HL-60 (cell line): ENCODE results near the gene CMTM1.
"Not testable (repeated sequence)": the region's sequence is repeated elsewhere in the genome, so short reads cannot be mapped to it uniquely, and the experiment has no call there.

Source experiments
- DNase-seq, 2 experiments: peaks; one replicate each; pipeline ENCODE4 v3.0.0-alpha.2; 2010 to 2020; ENCODE audit warnings: low read depth in 1 of 2, low spot score in 1 of 2
- H3K27ac ChIP-seq: fragments of 250-450 bp; sonication (Bioruptor Pico); replicated peaks from 2 replicates; pipeline ENCODE4 v1.5.1; 2020; ENCODE audit warnings: mild to moderate bottlenecking, moderate library complexity
- H3K27me3 ChIP-seq: fragments of 250-450 bp; sonication (Bioruptor Pico); 2 replicates; pipeline ENCODE4 v1.5.1; 2021; ENCODE audit warnings: mild to moderate bottlenecking, moderate library complexity; ENCODE audit not compliant: insufficient read depth, poor library complexity, severe bottlenecking
- H3K4me3 ChIP-seq: replicated peaks from 2 replicates; pipeline ENCODE4 v1.5.1; 2011; ENCODE audit warnings: mild to moderate bottlenecking, control low read depth, low read length; ENCODE audit not compliant: insufficient read depth
- GABPA ChIP-seq: IDR thresholded peaks from 2 replicates; pipeline ENCODE4 v1.6.1; 2012; ENCODE audit warnings: low read depth
- POLR2AphosphoS5 ChIP-seq: IDR thresholded peaks from 2 replicates; pipeline ENCODE4 v1.6.1; 2012; ENCODE audit warnings: low read depth
- SPI1 ChIP-seq: IDR thresholded peaks from 2 replicates; pipeline ENCODE4 v1.6.1; 2012; ENCODE audit warnings: low read depth, mild to moderate bottlenecking, borderline replicate concordance
- TF ChIP-seq, protein P1 (sequence below): IDR thresholded peaks from one replicate; pipeline ENCODE4 v1.5.1; 2011; ENCODE audit warnings: low read length, control low read depth, inconsistent platforms; ENCODE audit not compliant: insufficient read depth
- TF ChIP-seq, protein P2 (sequence below): IDR thresholded peaks from 2 replicates; pipeline ENCODE4 v1.6.1; 2012; ENCODE audit warnings: low read depth; ENCODE audit not compliant: insufficient replicate concordance

Gene CMTM1

DNA sequence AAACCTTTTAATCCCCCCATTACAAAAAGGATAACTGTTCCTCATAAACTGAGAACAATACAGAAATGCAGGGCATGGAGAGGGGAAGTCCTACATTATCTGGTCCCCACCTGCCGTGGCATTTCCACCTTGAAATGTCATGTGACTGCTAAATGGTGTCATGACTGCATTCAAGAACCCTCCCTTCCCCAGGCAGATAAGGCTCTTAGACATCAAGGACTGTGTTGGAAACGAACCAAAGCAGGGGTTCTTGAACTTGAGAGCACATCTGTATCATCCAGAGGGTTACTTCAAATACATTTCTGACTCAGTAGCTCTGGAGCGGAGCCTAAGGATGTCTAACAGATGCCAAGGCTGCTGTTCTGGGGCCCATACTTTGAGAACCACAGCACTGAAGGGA, 56.6 kb downstream of the CMTM1 start:
- DNase-seq = no peak
- Histone ChIP-seq H3K27ac (no peak overlapping the region), H3K27me3 (no peaks in the 10 kb centered on the region), H3K4me3 (no peak overlapping the region)
- TF ChIP-seq POLR2AphosphoS5 = no peak
- TF ChIP-seq GABPA = no peak
- TF ChIP-seq, protein P1, sequence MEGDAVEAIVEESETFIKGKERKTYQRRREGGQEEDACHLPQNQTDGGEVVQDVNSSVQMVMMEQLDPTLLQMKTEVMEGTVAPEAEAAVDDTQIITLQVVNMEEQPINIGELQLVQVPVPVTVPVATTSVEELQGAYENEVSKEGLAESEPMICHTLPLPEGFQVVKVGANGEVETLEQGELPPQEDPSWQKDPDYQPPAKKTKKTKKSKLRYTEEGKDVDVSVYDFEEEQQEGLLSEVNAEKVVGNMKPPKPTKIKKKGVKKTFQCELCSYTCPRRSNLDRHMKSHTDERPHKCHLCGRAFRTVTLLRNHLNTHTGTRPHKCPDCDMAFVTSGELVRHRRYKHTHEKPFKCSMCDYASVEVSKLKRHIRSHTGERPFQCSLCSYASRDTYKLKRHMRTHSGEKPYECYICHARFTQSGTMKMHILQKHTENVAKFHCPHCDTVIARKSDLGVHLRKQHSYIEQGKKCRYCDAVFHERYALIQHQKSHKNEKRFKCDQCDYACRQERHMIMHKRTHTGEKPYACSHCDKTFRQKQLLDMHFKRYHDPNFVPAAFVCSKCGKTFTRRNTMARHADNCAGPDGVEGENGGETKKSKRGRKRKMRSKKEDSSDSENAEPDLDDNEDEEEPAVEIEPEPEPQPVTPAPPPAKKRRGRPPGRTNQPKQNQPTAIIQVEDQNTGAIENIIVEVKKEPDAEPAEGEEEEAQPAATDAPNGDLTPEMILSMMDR = no peak
- TF ChIP-seq SPI1 = no peak
- TF ChIP-seq, protein P2, sequence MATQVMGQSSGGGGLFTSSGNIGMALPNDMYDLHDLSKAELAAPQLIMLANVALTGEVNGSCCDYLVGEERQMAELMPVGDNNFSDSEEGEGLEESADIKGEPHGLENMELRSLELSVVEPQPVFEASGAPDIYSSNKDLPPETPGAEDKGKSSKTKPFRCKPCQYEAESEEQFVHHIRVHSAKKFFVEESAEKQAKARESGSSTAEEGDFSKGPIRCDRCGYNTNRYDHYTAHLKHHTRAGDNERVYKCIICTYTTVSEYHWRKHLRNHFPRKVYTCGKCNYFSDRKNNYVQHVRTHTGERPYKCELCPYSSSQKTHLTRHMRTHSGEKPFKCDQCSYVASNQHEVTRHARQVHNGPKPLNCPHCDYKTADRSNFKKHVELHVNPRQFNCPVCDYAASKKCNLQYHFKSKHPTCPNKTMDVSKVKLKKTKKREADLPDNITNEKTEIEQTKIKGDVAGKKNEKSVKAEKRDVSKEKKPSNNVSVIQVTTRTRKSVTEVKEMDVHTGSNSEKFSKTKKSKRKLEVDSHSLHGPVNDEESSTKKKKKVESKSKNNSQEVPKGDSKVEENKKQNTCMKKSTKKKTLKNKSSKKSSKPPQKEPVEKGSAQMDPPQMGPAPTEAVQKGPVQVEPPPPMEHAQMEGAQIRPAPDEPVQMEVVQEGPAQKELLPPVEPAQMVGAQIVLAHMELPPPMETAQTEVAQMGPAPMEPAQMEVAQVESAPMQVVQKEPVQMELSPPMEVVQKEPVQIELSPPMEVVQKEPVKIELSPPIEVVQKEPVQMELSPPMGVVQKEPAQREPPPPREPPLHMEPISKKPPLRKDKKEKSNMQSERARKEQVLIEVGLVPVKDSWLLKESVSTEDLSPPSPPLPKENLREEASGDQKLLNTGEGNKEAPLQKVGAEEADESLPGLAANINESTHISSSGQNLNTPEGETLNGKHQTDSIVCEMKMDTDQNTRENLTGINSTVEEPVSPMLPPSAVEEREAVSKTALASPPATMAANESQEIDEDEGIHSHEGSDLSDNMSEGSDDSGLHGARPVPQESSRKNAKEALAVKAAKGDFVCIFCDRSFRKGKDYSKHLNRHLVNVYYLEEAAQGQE = no peak

DNA sequence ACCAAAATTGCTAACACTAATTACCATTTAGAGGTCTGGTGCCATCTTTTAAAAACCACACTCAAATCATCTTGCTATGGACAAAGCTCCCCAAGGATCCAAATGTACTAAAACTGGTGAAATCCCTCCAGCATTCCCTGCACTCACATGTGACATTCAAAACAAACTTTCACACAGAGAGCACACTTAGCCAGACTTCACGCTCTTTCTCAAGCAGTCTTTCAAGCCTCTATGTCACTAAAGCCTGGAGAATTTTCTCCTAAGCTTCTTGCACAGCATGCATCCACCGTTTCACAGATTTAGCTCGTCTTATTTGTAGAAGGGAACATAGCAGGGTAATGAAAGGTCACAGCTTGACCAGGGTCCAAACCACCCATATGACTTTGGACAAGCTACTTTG, 57.5 kb downstream of the CMTM1 start:
- no peak for DNase-seq
- H3K27ac ChIP-seq = no peak overlapping the region
- no peaks in the 10 kb centered on the region for H3K27me3 ChIP-seq
- no peak for TF ChIP-seq GABPA
- TF ChIP-seq, protein P1 = no peak
- TF ChIP-seq SPI1 = no peak
- TF ChIP-seq, protein P2 = no peak
- TF ChIP-seq POLR2AphosphoS5 = no peak
- H3K4me3 ChIP-seq = no peak overlapping the region

DNA sequence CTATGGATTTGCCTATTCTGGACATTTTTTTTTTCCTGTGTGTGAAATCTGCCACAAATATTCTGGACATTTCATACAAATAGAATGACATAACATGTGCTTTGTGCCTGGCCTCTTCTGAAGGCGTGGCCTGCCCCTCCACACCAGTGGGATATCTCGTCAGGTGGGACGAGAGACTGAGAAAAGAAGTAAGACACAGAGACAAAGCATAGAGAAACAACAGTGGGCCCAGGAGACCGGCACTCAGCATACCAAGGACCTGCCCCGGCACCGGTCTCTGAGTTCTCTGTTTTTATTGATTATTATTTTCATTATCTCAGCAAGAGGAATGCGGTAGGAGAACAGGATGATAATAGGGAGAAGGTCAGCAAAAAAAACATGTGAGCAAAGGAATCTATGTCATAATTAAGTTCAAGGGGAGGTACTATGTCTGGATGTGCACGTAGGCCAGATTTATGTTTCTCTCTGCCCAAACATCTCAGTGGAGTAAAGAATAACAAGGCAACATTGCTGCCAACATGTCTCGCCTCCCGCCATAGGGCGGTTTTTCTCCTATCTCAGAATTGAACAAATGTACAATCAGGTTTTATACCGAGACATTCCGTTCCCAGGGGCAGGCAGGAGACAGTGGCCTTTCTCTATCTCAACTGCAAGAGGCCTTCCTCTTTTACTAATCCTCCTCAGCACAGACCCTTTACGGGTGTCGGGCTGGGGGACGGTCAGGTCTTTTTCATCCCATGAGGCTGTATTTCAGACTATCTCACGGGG, 61.6 kb downstream of the CMTM1 start:
- H3K27me3 ChIP-seq, H3K27ac ChIP-seq, H3K4me3 ChIP-seq, DNase-seq: not testable (repeated sequence)
